Hepatocyte (in vitro differentiated cells): ENCODE data around the gene THPO. TPM values are rescaled to one million over a fixed set of nuclear protein-coding genes. Genes with fewer than 3 reads are reported as not detected.

ENCODE experiments used
- DNase-seq: peaks from one replicate; pipeline ENCODE4 v3.0.0-alpha.2; 2016; ENCODE audit warnings: low spot score
- H2AFZ ChIP-seq: fragments of 200-600 bp; sonication (generic); 2 replicates; pipeline ENCODE4 v1.6.0; 2016; ENCODE audit warnings: antibody characterized with exemption, mild to moderate bottlenecking
- H3K27ac ChIP-seq: fragments of 200-600 bp; sonication (generic); 2 replicates; pipeline ENCODE4 v1.5.1; 2016; ENCODE audit warnings: mild to moderate bottlenecking
- H3K27me3 ChIP-seq: fragments of 200-600 bp; sonication (generic); 2 replicates; pipeline ENCODE4 v1.6.1; 2016
- H3K36me3 ChIP-seq: fragments of 200-600 bp; sonication (generic); replicated peaks from 2 replicates; pipeline ENCODE4 v1.5.1; 2016; ENCODE audit warnings: low read depth; ENCODE audit not compliant: insufficient read depth
- H3K4me1 ChIP-seq: fragments of 200-600 bp; sonication (generic); 2 replicates; pipeline ENCODE4 v1.5.1; 2016; ENCODE audit warnings: mild to moderate bottlenecking, moderate library complexity; ENCODE audit not compliant: insufficient read depth
- H3K4me2 ChIP-seq: fragments of 200-600 bp; sonication (generic); 2 replicates; pipeline ENCODE4 v1.6.0; 2016
- H3K4me3 ChIP-seq: fragments of 200-600 bp; sonication (generic); 2 replicates; pipeline ENCODE4 v1.5.1; 2016; ENCODE audit warnings: mild to moderate bottlenecking
- H3K79me2 ChIP-seq: fragments of 200-600 bp; sonication (generic); 2 replicates; pipeline ENCODE4 v1.6.0; 2017; ENCODE audit warnings: mild to moderate bottlenecking
- H3K9me2 ChIP-seq: fragments of 200-600 bp; sonication (generic); replicated peaks from 2 replicates; pipeline ENCODE4 v1.6.0; 2017; ENCODE audit warnings: mild to moderate bottlenecking; ENCODE audit not compliant: insufficient read depth
- H3K9me3 ChIP-seq: fragments of 200-600 bp; sonication (generic); 2 replicates; pipeline ENCODE4 v1.5.1; 2016; ENCODE audit warnings: low read depth, mild to moderate bottlenecking
- H4K20me1 ChIP-seq: fragments of 200-600 bp; sonication (generic); 2 replicates; pipeline ENCODE4 v1.6.0; 2016; ENCODE audit warnings: mild to moderate bottlenecking; ENCODE audit not compliant: insufficient read depth, poor library complexity, severe bottlenecking
- CTCF ChIP-seq: fragments of 200-600 bp; sonication (generic); IDR thresholded peaks from 2 replicates; pipeline ENCODE4 v1.5.1; 2016; ENCODE audit warnings: antibody characterized with exemption, mild to moderate bottlenecking; ENCODE audit not compliant: poor library complexity
- EZH2 ChIP-seq: fragments of 200-600 bp; sonication (generic); IDR thresholded peaks from 2 replicates; pipeline ENCODE4 v1.6.1; 2016; ENCODE audit warnings: antibody characterized with exemption, mild to moderate bottlenecking, borderline replicate concordance
- EZH2phosphoT487 ChIP-seq: fragments of 200-600 bp; sonication (generic); IDR thresholded peaks from one replicate; pipeline ENCODE4 v1.6.1; 2018; ENCODE audit warnings: antibody characterized with exemption, mild to moderate bottlenecking, low read depth, moderate library complexity; ENCODE audit not compliant: unreplicated experiment, severe bottlenecking
- WGBS: methylation state at CpG from one replicate; pipeline ENCODE4 v1.1.6; 2016; ENCODE audit warnings: low lambda C conversion rate; ENCODE audit errors: missing lambda C conversion rate; 5-methylcytosine and 5-hydroxymethylcytosine counted together
- polyA plus RNA-seq: library from polyadenylated mRNA; unstranded; fragments of >200 nt; fragmentation: Nextera tagmentation; extraction: Ambion mirVana; gene quantifications from 2 replicates; pipeline ENCODE4 v1.2.1, GENCODE V29; 2016
- total RNA-seq: library from RNA; depleted of rRNA; stranded (reverse); fragments of >200 nt; gene quantifications from 2 replicates; pipeline ENCODE4 v1.2.3, GENCODE V29; 2014

The THPO gene
- total and polyA plus RNA-seq, 2 experiments from 2014 or later: 1.8 to 5.2 TPM

GRCh38 chr3:184389935-184390528 lies 12.0 kb upstream of the THPO start:
- no peak overlapping the region for H2AFZ ChIP-seq
- TF ChIP-seq EZH2 (no peak), EZH2phosphoT487 (no peak), CTCF (no peak)
- DNase-seq: no peak
- 91% methylated on average over 4 of the region's 5 CpGs for WGBS
- H3K9me2 ChIP-seq: no peaks in the 10 kb centered on the region
- no peak overlapping the region for H3K27ac ChIP-seq
- H3K9me3 ChIP-seq: no peaks in the 10 kb centered on the region
- no peak overlapping the region for H3K4me3 ChIP-seq
- H3K27me3 ChIP-seq: no peaks in the 10 kb centered on the region
- no peaks in the 10 kb centered on the region for H3K36me3 ChIP-seq
- no peaks in the 10 kb centered on the region for H3K79me2 ChIP-seq
- no peaks in the 10 kb centered on the region for H4K20me1 ChIP-seq
- no peaks in the 10 kb centered on the region for H3K4me1 ChIP-seq
- no peak overlapping the region for H3K4me2 ChIP-seq

- Histone ChIP-seq H3K4me2 (no peak overlapping the region), H3K27ac (no peak overlapping the region), H3K36me3 (no peaks in the 10 kb centered on the region), H3K4me1 (no peaks in the 10 kb centered on the region), H3K9me3 (no peaks in the 10 kb centered on the region), H2AFZ (no peak overlapping the region), H4K20me1 (no peaks in the 10 kb centered on the region), H3K27me3 (no peaks in the 10 kb centered on the region), H3K79me2 (no peaks in the 10 kb centered on the region), H3K4me3 (no peak overlapping the region), H3K9me2 (no peaks in the 10 kb centered on the region)
- WGBS: 77% methylated on average over 5 of the region's 5 CpGs
- DNase-seq: no peak
- TF ChIP-seq EZH2 (no peak), EZH2phosphoT487 (no peak), CTCF (no peak)
Measured at GRCh38 chr3:184389384-184389783, 11.4 kb upstream of the THPO start.

GRCh38 chr3:184388936-184389230 lies 10.9 kb upstream of the THPO start:
- no peak for TF ChIP-seq EZH2phosphoT487
- no peaks in the 10 kb centered on the region for H4K20me1 ChIP-seq
- H3K9me2 ChIP-seq: no peaks in the 10 kb centered on the region
- H2AFZ ChIP-seq: no peak overlapping the region
- no peak overlapping the region for H3K4me2 ChIP-seq
- H3K79me2 ChIP-seq: no peaks in the 10 kb centered on the region
- no peak overlapping the region for H3K4me3 ChIP-seq
- no peak for DNase-seq
- no peaks in the 10 kb centered on the region for H3K36me3 ChIP-seq
- no peaks in the 10 kb centered on the region for H3K4me1 ChIP-seq
- H3K27ac ChIP-seq: no peak overlapping the region
- WGBS: 88% methylated on average over 8 of the region's 8 CpGs
- H3K9me3 ChIP-seq: no peaks in the 10 kb centered on the region
- no peaks in the 10 kb centered on the region for H3K27me3 ChIP-seq

- H4K20me1 ChIP-seq: no peaks in the 10 kb centered on the region
- H3K4me3 ChIP-seq: no peak overlapping the region
Measured at GRCh38 chr3:184388164-184388935, 10.3 kb upstream of the THPO start.

More at GRCh38 chr3:184388164-184388935, 10.3 kb upstream of the THPO start:
- Histone ChIP-seq H3K36me3 (no peaks in the 10 kb centered on the region), H3K27me3 (no peaks in the 10 kb centered on the region), H3K9me3 (no peaks in the 10 kb centered on the region), H3K27ac (no peak overlapping the region), H2AFZ (no peak overlapping the region), H3K79me2 (no peaks in the 10 kb centered on the region), H3K4me1 (no peaks in the 10 kb centered on the region), H3K4me2 (no peak overlapping the region), H3K9me2 (no peaks in the 10 kb centered on the region)
- TF ChIP-seq EZH2phosphoT487 (no peak), CTCF (no peak), EZH2 (no peak)
- DNase-seq: no peak
- WGBS: 83% methylated on average over 8 of the region's 8 CpGs
